Mucosa of rectum (tissue), 2 donors: ENCODE results near the gene SLC2A1.

Source experiments
- H3K27ac ChIP-seq, 2 donors: one replicate each; pipeline ENCODE4 v1.7.0; 2013; ENCODE audit warnings: inconsistent platforms in 2 of 2, low read depth in 2 of 2, low read length in 2 of 2
- H3K27me3 ChIP-seq, 2 donors: one replicate each; pipeline ENCODE4 v1.7.0; 2013; ENCODE audit warnings: low read length in 2 of 2; ENCODE audit not compliant: control insufficient read depth in 2 of 2, insufficient read depth in 2 of 2
- H3K36me3 ChIP-seq, 2 donors: one replicate each; pipeline ENCODE4 v1.7.0; 2013; ENCODE audit warnings: low read length in 2 of 2; ENCODE audit not compliant: control insufficient read depth in 2 of 2, insufficient read depth in 2 of 2
- H3K4me1 ChIP-seq, 2 donors: one replicate each; pipeline ENCODE4 v1.7.0; 2013; ENCODE audit warnings: low read length in 2 of 2, mild to moderate bottlenecking in 1 of 2; ENCODE audit not compliant: control insufficient read depth in 2 of 2, insufficient read depth in 2 of 2
- H3K4me3 ChIP-seq, 2 donors: one replicate each; pipeline ENCODE4 v1.7.0; 2013; ENCODE audit warnings: low read length in 2 of 2
- H3K9ac ChIP-seq, 2 donors: one replicate each; pipeline ENCODE4 v1.7.0; 2013; ENCODE audit warnings: low read length in 2 of 2, low read depth in 1 of 2, mild to moderate bottlenecking in 1 of 2
- H3K9me3 ChIP-seq, 2 donors: one replicate each; pipeline ENCODE4 v1.7.0; 2013; ENCODE audit warnings: low read length in 2 of 2; ENCODE audit not compliant: control insufficient read depth in 2 of 2
- donor health status: healthy.
- donor health status: Normal muscosa, but diverticular disease.

SLC2A1 gene

GRCh38 chr1:42998386-42998785 lies 39.7 kb upstream of the SLC2A1 start:
- Histone ChIP-seq H3K27ac (no peak overlapping the region), H3K9ac (no peak overlapping the region), H3K9me3 (no peaks in the 10 kb centered on the region), H3K36me3 (no peaks in the 10 kb centered on the region), H3K27me3 (no peaks in the 10 kb centered on the region), H3K4me3 (no peak overlapping the region), H3K4me1 (peaks cover 0 to 7% of the 10 kb centered on the region in 2 donors)

- Histone ChIP-seq H3K9me3 (no peaks in the 10 kb centered on the region), H3K4me1 (peaks cover 0 to 7% of the 10 kb centered on the region in 2 donors), H3K36me3 (no peaks in the 10 kb centered on the region), H3K4me3 (no peak overlapping the region), H3K27ac (no peak overlapping the region), H3K27me3 (no peaks in the 10 kb centered on the region), H3K9ac (no peak overlapping the region)
These were observed 37.8 kb upstream of the SLC2A1 start for GRCh38 chr1:42996384-42996970.

GRCh38 chr1:42993502-42994136 lies 35.0 kb upstream of the SLC2A1 start:
- Histone ChIP-seq H3K27me3 (no peaks in the 10 kb centered on the region), H3K9me3 (no peaks in the 10 kb centered on the region), H3K27ac (no peak overlapping the region), H3K4me3 (no peak overlapping the region), H3K9ac (no peak overlapping the region), H3K36me3 (no peaks in the 10 kb centered on the region), H3K4me1 (peaks cover 0 to 7% of the 10 kb centered on the region in 2 donors)

DNA sequence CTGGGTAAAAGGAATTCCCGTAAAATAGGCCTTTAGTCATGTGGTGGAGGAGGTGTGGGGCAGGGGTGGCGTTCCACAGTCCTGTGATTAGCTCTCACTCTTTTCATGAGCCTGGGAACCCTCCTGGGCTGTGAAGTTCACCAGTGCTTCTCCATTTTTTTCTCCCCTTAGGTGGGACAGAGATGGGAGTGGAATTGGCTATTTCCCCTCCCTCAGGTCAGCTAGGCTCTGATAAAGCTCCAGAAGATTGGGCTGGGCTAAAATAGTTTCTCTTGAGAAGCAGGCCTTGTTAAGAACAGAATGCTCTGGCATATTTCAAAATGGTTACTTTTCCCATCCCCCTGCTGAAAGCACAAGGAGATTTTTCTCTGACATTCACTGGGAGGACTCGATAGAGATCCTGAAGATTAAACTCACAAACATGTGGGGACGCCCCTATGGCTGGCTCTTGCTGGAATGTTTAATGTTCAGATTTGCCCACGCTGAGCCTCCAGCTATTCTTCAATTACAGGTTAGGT lies 33.4 kb upstream of the SLC2A1 start:
- Histone ChIP-seq H3K27ac (no peak overlapping the region), H3K9me3 (no peaks in the 10 kb centered on the region), H3K27me3 (no peaks in the 10 kb centered on the region)

GRCh38 chr1:42990757-42991346 lies 32.2 kb upstream of the SLC2A1 start:
- Histone ChIP-seq H3K36me3 (no peaks in the 10 kb centered on the region), H3K9me3 (no peaks in the 10 kb centered on the region), H3K4me1 (no peaks in the 10 kb centered on the region), H3K4me3 (no peak overlapping the region), H3K27ac (no peak overlapping the region), H3K27me3 (no peaks in the 10 kb centered on the region), H3K9ac (no peak overlapping the region)

More for the DNA sequence above, 33.4 kb upstream of the SLC2A1 start:
- Histone ChIP-seq H3K9ac (no peak overlapping the region), H3K36me3 (no peaks in the 10 kb centered on the region), H3K4me1 (peaks cover 0 to 7% of the 10 kb centered on the region in 2 donors), H3K4me3 (no peak overlapping the region)

DNA sequence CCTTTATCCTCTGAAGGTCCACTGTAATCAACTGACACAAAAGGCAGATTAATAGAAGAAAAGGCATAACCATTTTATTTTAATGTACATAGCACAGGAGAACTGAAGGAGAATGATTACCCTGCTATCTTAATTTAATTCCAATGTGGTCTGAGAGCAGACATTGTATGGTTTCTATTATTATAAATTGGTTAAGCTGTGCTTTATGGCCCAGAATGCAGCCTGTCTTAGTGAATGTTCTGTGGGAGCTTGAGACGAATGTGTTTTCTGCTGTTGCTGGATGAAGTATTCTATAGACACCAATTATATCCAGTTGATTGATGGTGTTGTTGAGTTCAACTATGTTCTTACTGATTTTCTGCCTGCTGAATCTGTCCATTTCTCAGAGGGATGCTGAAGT lies 25.0 kb upstream of the SLC2A1 start:
- Histone ChIP-seq H3K36me3 (no peaks in the 10 kb centered on the region), H3K27me3 (no peaks in the 10 kb centered on the region), H3K9me3 (no peaks in the 10 kb centered on the region), H3K27ac (no peak overlapping the region), H3K9ac (no peak overlapping the region), H3K4me1 (peaks cover 7 to 12% of the 10 kb centered on the region in 2 donors), H3K4me3 (no peak overlapping the region)

DNA sequence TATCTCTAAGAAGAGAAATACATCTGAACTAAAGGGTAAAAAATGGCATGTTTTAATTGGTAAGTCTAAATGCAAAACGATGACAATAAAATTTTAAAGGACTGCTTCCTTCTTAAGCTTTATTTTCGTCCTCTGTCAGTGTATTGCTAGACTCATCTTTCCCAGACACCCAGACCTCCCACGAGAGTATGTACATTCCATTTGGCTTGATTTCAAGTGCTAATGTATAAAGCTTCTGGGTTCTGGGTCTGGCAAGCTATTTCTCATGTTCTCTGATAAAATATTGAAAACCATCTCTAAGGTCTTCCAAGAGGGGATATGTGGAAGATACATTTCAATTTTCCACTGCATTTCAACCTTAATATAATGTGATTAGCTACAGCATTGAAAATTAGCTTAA lies 24.6 kb upstream of the SLC2A1 start:
- Histone ChIP-seq H3K4me1 (peaks cover 7 to 12% of the 10 kb centered on the region in 2 donors), H3K4me3 (no peak overlapping the region), H3K27me3 (no peaks in the 10 kb centered on the region), H3K9ac (no peak overlapping the region), H3K36me3 (no peaks in the 10 kb centered on the region), H3K9me3 (no peaks in the 10 kb centered on the region), H3K27ac (no peak overlapping the region)

GRCh38 chr1:42982641-42983040 lies 24.0 kb upstream of the SLC2A1 start:
- Histone ChIP-seq H3K27me3 (no peaks in the 10 kb centered on the region), H3K9ac (no peak overlapping the region), H3K27ac (no peak overlapping the region), H3K4me3 (no peak overlapping the region), H3K4me1 (peaks cover 7 to 12% of the 10 kb centered on the region in 2 donors), H3K9me3 (no peaks in the 10 kb centered on the region), H3K36me3 (no peaks in the 10 kb centered on the region)

DNA sequence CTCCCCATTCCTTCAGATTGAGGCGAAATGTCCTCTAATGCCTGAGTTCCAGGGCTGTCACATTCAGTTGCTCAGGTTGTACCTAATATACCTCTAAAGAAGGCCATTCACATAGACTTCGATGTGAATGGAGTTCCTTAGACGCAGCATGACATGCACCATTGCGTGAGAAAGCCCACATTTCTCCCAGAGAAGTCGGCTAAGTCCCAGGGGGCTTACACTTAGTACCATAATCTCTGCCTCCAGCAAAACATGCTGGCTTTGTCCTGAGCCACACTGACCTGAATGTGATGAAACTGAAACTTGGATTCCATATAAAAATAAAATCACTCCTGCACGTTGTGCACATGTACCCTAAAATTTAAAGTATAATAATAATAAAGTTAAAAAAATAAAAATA lies 23.2 kb upstream of the SLC2A1 start:
- Histone ChIP-seq H3K4me1 (peaks cover 7 to 12% of the 10 kb centered on the region in 2 donors), H3K9ac (no peak overlapping the region), H3K36me3 (no peaks in the 10 kb centered on the region), H3K27me3 (no peaks in the 10 kb centered on the region), H3K9me3 (no peaks in the 10 kb centered on the region), H3K4me3 (no peak overlapping the region), H3K27ac (no peak overlapping the region)

DNA sequence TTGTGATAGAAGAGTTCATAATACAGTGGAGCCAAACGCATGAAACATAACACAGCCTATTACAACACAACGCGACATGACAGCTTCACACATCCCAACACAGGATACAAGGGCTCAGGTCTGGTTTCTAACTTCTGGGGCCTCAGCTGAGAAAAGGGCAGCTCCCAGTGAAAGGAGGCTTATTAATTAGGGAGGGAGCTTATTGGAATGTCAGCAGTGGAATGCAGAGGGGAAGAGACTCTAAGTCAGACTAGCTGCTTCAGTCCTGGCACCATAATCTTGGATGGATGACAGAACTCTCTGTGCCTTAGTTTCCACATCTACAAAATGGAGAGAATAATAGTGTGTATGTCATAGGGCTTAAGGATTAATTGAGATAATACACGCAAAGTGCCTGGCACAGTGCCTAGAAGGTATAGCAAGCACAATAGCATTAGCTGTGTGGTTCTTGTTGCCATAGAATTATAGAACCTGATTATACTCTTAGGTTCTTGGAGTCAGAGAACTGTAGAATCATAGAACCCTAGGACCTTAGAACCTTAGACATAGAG lies 22.7 kb upstream of the SLC2A1 start:
- H3K4me3 ChIP-seq = no peak overlapping the region
- H3K27ac ChIP-seq = no peak overlapping the region
- no peaks in the 10 kb centered on the region for H3K27me3 ChIP-seq
- no peak overlapping the region for H3K9ac ChIP-seq
- H3K9me3 ChIP-seq = no peaks in the 10 kb centered on the region
- H3K36me3 ChIP-seq = no peaks in the 10 kb centered on the region
- H3K4me1 ChIP-seq = peaks cover 7 to 12% of the 10 kb centered on the region in 2 donors
